Neuron (in vitro differentiated cells): ENCODE measurements around the gene LHFPL3.
"Not testable (repeated sequence)": the region's sequence is repeated elsewhere in the genome, so short reads cannot be mapped to it uniquely, and the experiment has no call there.

Source experiments
- H2AFZ ChIP-seq: one replicate; pipeline ENCODE4 v1.6.1; 2013; ENCODE audit warnings: low read depth, mild to moderate bottlenecking, inconsistent platforms, low read length, moderate library complexity
- H3K27me3 ChIP-seq: one replicate; pipeline ENCODE4 v1.6.1; 2013; ENCODE audit warnings: low read length; ENCODE audit not compliant: insufficient read depth
- H3K36me3 ChIP-seq: one replicate; pipeline ENCODE4 v1.6.1; 2013; ENCODE audit warnings: low read length; ENCODE audit not compliant: insufficient read depth
- H3K4me1 ChIP-seq: one replicate; pipeline ENCODE4 v1.6.1; 2013; ENCODE audit warnings: low read length; ENCODE audit not compliant: insufficient read depth
- H3K4me3 ChIP-seq: 2 replicates; pipeline ENCODE4 v1.5.1; 2013; ENCODE audit warnings: mild to moderate bottlenecking, low read length, moderate library complexity
- H3K9me3 ChIP-seq: one replicate; pipeline ENCODE4 v1.6.1; 2013; ENCODE audit warnings: low read length

Gene LHFPL3

GRCh38 chr7:104926189-104926588 lies 597.8 kb downstream of the LHFPL3 start:
- not testable (repeated sequence) for H3K4me3 ChIP-seq, H3K36me3 ChIP-seq, H3K4me1 ChIP-seq, H3K27me3 ChIP-seq, H2AFZ ChIP-seq, H3K9me3 ChIP-seq

DNA sequence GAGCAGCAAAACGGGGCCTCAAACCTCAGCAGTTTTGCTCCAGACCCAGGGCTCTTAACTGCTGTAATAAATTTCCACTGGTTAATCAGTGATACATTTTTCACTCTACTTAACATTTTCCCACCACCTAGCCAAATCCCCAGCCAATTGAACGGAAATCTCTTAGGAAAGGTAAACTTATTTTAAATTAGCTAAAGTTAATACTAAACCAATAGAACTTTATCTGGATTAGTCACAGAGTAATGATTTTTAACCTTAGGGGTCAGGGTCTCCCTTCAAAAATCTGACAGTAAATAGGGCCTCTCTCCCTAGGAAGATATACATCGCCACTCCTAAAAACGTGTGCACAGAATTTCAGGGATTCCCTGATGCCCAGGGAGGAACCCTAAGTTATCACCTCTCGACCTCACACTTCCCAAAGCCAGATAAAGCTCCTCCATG lies 598.2 kb downstream of the LHFPL3 start:
- Histone ChIP-seq H3K36me3 (no peaks in the 10 kb centered on the region), H3K9me3 (no peaks in the 10 kb centered on the region), H3K4me3 (no peak overlapping the region), H2AFZ (no peak overlapping the region), H3K4me1 (peaks cover 6% of the 10 kb centered on the region), H3K27me3 (no peaks in the 10 kb centered on the region)

DNA sequence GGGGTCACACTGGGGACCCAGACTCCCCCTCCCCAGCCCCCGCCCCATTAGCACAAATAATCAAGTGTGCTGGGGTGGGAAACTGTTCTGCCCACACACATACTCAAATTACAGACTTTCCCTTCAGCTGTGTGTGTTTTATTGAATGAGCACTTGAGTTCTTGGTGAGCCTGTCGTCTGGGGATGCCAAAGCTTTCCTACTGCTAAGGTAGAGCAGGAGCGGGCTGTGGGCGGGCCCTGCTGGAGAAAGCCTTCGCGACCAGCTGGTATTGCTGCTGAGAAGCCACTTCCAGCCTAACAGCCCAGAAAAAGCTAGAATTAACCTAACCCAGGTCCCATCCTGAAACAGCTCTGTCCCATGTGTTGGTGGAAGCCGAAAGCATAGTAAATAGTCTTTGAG lies 598.7 kb downstream of the LHFPL3 start:
- H3K27me3 ChIP-seq, result no peaks in the 10 kb centered on the region
- H2AFZ ChIP-seq, result no peak overlapping the region
- H3K4me1 ChIP-seq, result peaks cover 6% of the 10 kb centered on the region
- no peaks in the 10 kb centered on the region for H3K36me3 ChIP-seq
- H3K4me3 ChIP-seq, result no peak overlapping the region
- no peaks in the 10 kb centered on the region for H3K9me3 ChIP-seq

- H3K4me1 ChIP-seq, result peaks cover 6% of the 10 kb centered on the region
- H3K9me3 ChIP-seq, result no peaks in the 10 kb centered on the region
- H3K4me3 ChIP-seq, result no peak overlapping the region
- no peaks in the 10 kb centered on the region for H3K36me3 ChIP-seq
- no peaks in the 10 kb centered on the region for H3K27me3 ChIP-seq
- H2AFZ ChIP-seq, result no peak overlapping the region
Measured at GRCh38 chr7:104928721-104929400, 600.5 kb downstream of the LHFPL3 start.

DNA sequence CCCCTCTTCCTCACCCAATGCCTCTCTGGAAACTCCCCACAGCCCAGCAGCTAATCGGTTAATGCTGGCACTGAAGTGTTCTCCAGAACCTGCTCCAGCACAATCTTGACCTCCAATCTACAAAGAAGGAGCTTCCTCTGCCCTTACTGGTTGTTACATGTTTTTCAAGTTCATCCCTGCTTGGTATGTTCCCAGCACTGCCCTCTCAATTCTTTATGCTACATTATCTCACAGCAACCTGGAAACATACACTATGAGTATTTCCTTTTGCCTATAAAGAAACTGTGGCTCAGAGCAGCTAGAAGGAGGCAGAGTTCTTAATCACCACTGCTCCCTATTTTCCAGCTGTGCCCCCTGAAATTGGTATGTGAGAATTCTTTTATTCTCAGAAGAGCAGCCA lies 601.5 kb downstream of the LHFPL3 start:
- Histone ChIP-seq H3K27me3 (no peaks in the 10 kb centered on the region), H3K9me3 (no peaks in the 10 kb centered on the region), H3K36me3 (no peaks in the 10 kb centered on the region), H3K4me1 (peaks cover 6% of the 10 kb centered on the region), H3K4me3 (no peak overlapping the region), H2AFZ (no peak overlapping the region)

DNA sequence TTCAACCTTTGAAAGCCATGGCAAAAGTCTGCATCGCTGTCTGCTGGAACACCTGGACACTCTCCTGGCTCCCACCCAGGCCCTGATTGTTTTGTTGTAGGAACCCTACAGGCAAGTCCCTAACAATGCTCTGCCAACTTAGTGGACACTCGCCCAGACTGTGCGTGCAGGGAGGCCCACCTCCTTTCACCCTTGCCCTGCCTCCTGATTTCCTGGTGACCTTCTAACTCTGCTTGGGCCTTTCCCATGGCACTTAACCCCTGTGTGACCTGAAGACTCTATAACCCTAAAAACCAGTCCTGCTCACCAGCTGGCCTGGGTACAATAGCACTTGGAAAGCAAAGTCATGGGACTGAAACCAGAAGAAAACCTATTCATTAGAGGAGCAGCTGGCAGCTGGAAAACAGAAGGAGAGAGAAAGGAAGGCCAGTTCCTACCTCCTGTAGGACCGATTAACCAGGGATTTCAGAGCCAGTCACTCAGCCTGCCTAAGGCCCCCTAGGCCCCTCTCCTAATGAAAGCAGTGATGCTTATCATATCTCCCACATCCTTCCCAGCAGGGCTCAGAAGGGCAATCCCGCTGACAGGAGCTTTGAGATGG lies 602.9 kb downstream of the LHFPL3 start:
- no peaks in the 10 kb centered on the region for H3K27me3 ChIP-seq
- no peaks in the 10 kb centered on the region for H3K36me3 ChIP-seq
- no peak overlapping the region for H2AFZ ChIP-seq
- H3K4me3 ChIP-seq, result no peak overlapping the region
- no peaks in the 10 kb centered on the region for H3K9me3 ChIP-seq
- peaks cover 6% of the 10 kb centered on the region for H3K4me1 ChIP-seq

GRCh38 chr7:104933022-104933421 lies 604.6 kb downstream of the LHFPL3 start:
- no peaks in the 10 kb centered on the region for H3K9me3 ChIP-seq
- H3K4me3 ChIP-seq, result no peak overlapping the region
- H3K27me3 ChIP-seq, result no peaks in the 10 kb centered on the region

GRCh38 chr7:104933521-104933988 lies 605.2 kb downstream of the LHFPL3 start:
- Histone ChIP-seq H3K27me3 (no peaks in the 10 kb centered on the region), H3K4me1 (peaks cover 6% of the 10 kb centered on the region), H3K4me3 (no peak overlapping the region), H2AFZ (no peak overlapping the region), H3K9me3 (no peaks in the 10 kb centered on the region), H3K36me3 (no peaks in the 10 kb centered on the region)

More at GRCh38 chr7:104933022-104933421, 604.6 kb downstream of the LHFPL3 start:
- no peak overlapping the region for H2AFZ ChIP-seq
- H3K4me1 ChIP-seq, result peaks cover 6% of the 10 kb centered on the region
- no peaks in the 10 kb centered on the region for H3K36me3 ChIP-seq

DNA sequence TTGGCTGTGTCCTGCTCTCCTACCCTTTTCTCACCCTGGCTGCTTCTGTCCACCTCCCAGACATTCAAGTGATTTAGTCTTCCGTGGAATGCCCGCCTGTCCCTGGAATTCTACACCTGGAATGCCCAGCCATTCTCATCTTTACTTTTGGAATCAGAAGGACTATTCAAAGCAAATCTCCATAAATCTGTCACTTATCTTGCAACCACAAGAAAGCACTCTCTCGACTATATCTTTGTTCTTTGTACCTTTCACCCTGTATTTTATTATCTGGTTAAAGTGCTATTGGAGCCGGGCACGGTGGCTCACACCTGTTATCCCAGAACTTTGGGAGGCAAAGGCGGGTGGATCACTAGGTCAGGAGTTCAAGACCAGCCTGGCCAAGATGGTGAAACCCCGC lies 606.3 kb downstream of the LHFPL3 start:
- Histone ChIP-seq H3K36me3 (no peaks in the 10 kb centered on the region), H3K9me3 (no peaks in the 10 kb centered on the region), H3K4me1 (peaks cover 9% of the 10 kb centered on the region), H3K27me3 (no peaks in the 10 kb centered on the region), H2AFZ (no peak overlapping the region), H3K4me3 (no peak overlapping the region)

GRCh38 chr7:104935276-104935675 lies 606.9 kb downstream of the LHFPL3 start:
- Histone ChIP-seq H3K36me3 (no peaks in the 10 kb centered on the region), H2AFZ (no peak overlapping the region), H3K4me3 (no peak overlapping the region), H3K27me3 (no peaks in the 10 kb centered on the region), H3K9me3 (no peaks in the 10 kb centered on the region), H3K4me1 (peaks cover 11% of the 10 kb centered on the region)

DNA sequence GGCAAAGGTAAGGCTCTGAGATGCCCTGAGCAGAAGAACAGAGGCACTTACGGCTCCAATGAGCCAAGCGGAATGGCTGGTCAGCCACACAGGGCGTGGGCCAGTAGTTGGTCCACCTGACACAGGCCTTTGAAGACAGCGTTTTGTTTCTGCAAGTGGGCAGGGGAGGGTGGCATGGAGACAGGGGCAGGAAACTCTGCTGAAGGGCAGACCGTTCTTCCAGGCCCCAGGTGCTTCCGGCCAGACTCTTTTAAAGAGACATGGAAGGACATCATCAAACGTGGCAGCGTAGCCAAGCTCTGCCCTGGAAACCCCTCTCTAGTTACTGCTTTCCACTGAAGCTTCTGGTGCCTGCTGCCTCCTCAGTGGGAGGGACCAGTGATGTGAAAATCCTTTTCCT lies 608.1 kb downstream of the LHFPL3 start:
- H3K36me3 ChIP-seq, result no peaks in the 10 kb centered on the region
- H3K9me3 ChIP-seq, result no peaks in the 10 kb centered on the region
- H3K4me1 ChIP-seq, result peaks cover 5% of the 10 kb centered on the region
- no peak overlapping the region for H2AFZ ChIP-seq
- H3K4me3 ChIP-seq, result no peak overlapping the region
- no peaks in the 10 kb centered on the region for H3K27me3 ChIP-seq

DNA sequence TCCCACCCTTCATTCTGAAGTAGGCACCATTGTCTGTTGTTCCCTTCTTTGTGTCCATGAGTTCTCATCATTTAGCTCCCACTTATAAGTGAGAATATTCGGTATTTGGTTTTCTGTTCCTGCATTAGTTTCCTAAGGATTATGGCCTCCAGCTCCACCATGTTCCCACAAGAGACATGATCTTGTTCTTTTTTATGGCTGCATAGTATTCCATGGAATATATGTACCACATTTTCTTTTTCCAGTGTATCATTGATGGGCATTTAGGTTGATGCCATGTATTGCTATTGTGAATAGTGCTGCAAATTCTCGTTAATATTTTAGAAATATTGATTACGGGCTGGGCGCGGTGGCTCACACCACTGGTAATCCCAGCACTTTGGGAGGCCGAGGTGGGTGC lies 609.1 kb downstream of the LHFPL3 start:
- H3K4me1 ChIP-seq, H2AFZ ChIP-seq, H3K4me3 ChIP-seq, H3K36me3 ChIP-seq, H3K9me3 ChIP-seq, H3K27me3 ChIP-seq: not testable (repeated sequence)

- Histone ChIP-seq H3K4me3 (no peak overlapping the region), H2AFZ (no peak overlapping the region), H3K4me1 (peaks cover 11% of the 10 kb centered on the region), H3K9me3 (no peaks in the 10 kb centered on the region), H3K27me3 (no peaks in the 10 kb centered on the region), H3K36me3 (no peaks in the 10 kb centered on the region)
Measured at GRCh38 chr7:104938741-104939390, 610.5 kb downstream of the LHFPL3 start.
